HepG2 (cell line): ENCODE measurements around the gene STARD13. TPM values are rescaled to one million over a fixed set of nuclear protein-coding genes. Genes with fewer than 3 reads are reported as not detected.
A peak's percentile ranks its signal among the peaks of the same experiment; 100 is the strongest.

ENCODE experiments used
- CREM ChIP-seq, 2 experiments: sonication (generic) in 1 of 2; formaldehyde crosslinking in 1 of 2; IDR thresholded peaks; 2 replicates each; pipeline versions ENCODE4 v1.4.0 to v1.6.1; 2016 to 2020; ENCODE audit warnings: antibody characterized with exemption in 1 of 2, mild to moderate bottlenecking in 1 of 2, missing genetic modification reagents in 1 of 2
- DMTF1 ChIP-seq: sonication (generic); formaldehyde crosslinking; IDR thresholded peaks from 2 replicates; pipeline ENCODE4 v1.4.0; 2020; ENCODE audit warnings: mild to moderate bottlenecking, missing genetic modification reagents
- GATA4 ChIP-seq: sonication (generic); IDR thresholded peaks from 2 replicates; pipeline ENCODE4 v1.6.1; 2016; ENCODE audit warnings: antibody characterized with exemption, low read depth, borderline replicate concordance
- HNF1A ChIP-seq, 2 experiments: sonication (generic) in 1 of 2; formaldehyde crosslinking in 1 of 2; IDR thresholded peaks; 2 replicates each; pipeline versions ENCODE4 v1.4.0 to v1.6.1; 2016 to 2020; ENCODE audit warnings: borderline replicate concordance in 1 of 2, low read depth in 1 of 2, mild to moderate bottlenecking in 1 of 2, missing genetic modification reagents in 1 of 2
- IKZF4 ChIP-seq: sonication (generic); formaldehyde crosslinking; IDR thresholded peaks from 2 replicates; pipeline ENCODE4 v1.5.1; 2020; ENCODE audit warnings: borderline replicate concordance, mild to moderate bottlenecking, low read depth, missing genetic modification reagents; ENCODE audit errors: not compliant biosample characterization
- KAT7 ChIP-seq: IDR thresholded peaks from 2 replicates; pipeline ENCODE4 v1.6.1; 2018; ENCODE audit warnings: borderline replicate concordance, missing compliant biosample characterization
- LCORL ChIP-seq, 2 experiments: fragments of 450-650 bp in 1 of 2; sonication (generic) in 1 of 2; formaldehyde crosslinking in 1 of 2; IDR thresholded peaks; 2 replicates each; pipeline versions ENCODE4 v1.5.0 to v1.6.1; 2017 to 2020; ENCODE audit warnings: antibody characterized with exemption in 1 of 2, missing genetic modification reagents in 1 of 2
- SMAD3 ChIP-seq: sonication (generic); formaldehyde crosslinking; IDR thresholded peaks from 2 replicates; pipeline ENCODE4 v1.4.0; 2020; ENCODE audit warnings: missing genetic modification reagents
- THYN1 ChIP-seq: sonication (generic); formaldehyde crosslinking; IDR thresholded peaks from 2 replicates; pipeline ENCODE4 v1.8.1; 2023; ENCODE audit warnings: low read depth, mild to moderate bottlenecking, moderate library complexity, missing genetic modification reagents, borderline replicate concordance
- TRIM22 ChIP-seq: fragments of 450-650 bp; IDR thresholded peaks from 2 replicates; pipeline ENCODE4 v1.6.1; 2017
- ZXDC ChIP-seq: sonication (generic); formaldehyde crosslinking; IDR thresholded peaks from 2 replicates; pipeline ENCODE4 v1.5.0; 2020; ENCODE audit warnings: mild to moderate bottlenecking, missing genetic modification reagents
- polyA plus RNA-seq, 8 experiments: library from polyadenylated mRNA; depleted of rRNA in 3 of 8; stranded (reverse) in 7 of 8; unstranded in 1 of 8; fragments of >200 nt; fragmentation: Illumina TruSeq in 4 of 8; extraction: Trizol in 4 of 8; gene quantifications; 2 replicates each; pipeline versions ENCODE4 v1.2.1 to v1.2.3, GENCODE V29; 2011 to 2016; ENCODE audit warnings: low read depth in 4 of 8, missing spikeins in 1 of 8, mixed read lengths in 1 of 8; ENCODE audit not compliant: insufficient read depth in 1 of 8
- total RNA-seq, 5 experiments: library from RNA; depleted of rRNA; stranded (reverse); fragments of >200 nt; fragmentation: Illumina TruSeq; extraction: Trizol; gene quantifications; 2 replicates each; pipeline ENCODE4 v1.2.3, GENCODE V29; 2016; ENCODE audit warnings: low read depth in 1 of 5
- TF ChIP-seq, protein P1 (sequence below): sonication (generic); formaldehyde crosslinking; IDR thresholded peaks from 2 replicates; pipeline ENCODE4 v1.5.1; 2020; ENCODE audit warnings: mild to moderate bottlenecking, missing genetic modification reagents, moderate library complexity
- TF ChIP-seq, protein P2 (sequence below): sonication (generic); formaldehyde crosslinking; IDR thresholded peaks from 2 replicates; pipeline ENCODE4 v1.8.1; 2023; ENCODE audit warnings: mild to moderate bottlenecking, missing genetic modification reagents

Gene STARD13
- total and polyA plus RNA-seq, 2 of the 13 experiments (the other 11 are each of a cell fraction or from before 2014, with no cell fraction given): 12.8 to 14.3 TPM

DNA sequence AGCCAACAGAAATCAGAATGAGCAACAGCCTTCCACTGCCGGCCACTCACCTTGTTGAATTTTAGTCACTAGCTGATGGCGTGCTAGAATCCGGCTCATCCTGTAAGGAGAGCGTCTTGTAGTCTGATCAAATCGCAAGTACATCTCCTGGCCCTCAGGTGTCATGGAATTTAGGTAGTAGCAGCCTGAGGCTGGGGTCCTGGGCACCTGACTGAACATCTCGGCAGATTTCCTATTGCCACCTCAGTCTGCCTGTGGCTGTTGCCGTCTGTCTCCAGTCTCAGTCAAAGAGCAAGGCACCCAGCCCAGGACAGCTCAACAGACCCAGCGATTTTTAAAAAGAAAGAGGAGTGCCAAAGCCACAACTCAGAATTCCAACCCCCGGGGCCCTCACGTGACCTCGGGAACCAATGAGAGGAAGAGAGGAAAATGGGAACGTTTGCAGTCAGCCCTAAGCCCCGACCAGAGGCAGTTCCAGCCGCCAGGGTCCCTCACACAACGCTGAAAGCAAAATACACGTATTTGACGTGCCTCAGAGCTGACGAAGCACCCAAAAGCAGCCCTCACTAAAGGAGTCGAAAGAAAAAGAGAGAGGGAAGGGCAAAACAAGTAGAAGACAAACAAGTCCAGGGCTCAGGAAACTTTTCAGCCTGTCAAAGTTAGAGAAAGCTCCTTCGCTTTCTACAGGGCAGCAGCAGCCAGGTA lies at the start of gene STARD13 (continued):
- TF ChIP-seq, protein P1, sequence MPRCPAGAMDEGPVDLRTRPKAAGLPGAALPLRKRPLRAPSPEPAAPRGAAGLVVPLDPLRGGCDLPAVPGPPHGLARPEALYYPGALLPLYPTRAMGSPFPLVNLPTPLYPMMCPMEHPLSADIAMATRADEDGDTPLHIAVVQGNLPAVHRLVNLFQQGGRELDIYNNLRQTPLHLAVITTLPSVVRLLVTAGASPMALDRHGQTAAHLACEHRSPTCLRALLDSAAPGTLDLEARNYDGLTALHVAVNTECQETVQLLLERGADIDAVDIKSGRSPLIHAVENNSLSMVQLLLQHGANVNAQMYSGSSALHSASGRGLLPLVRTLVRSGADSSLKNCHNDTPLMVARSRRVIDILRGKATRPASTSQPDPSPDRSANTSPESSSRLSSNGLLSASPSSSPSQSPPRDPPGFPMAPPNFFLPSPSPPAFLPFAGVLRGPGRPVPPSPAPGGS (CRISPR knock-in tag): 0 out of 2 replicates have a peak, but pooled peaks have one; percentile 61
- TF ChIP-seq THYN1 (CRISPR knock-in tag) (no peak), ZXDC (CRISPR knock-in tag) (no peak), DMTF1 (CRISPR knock-in tag) (no peak), TRIM22 (no peak), KAT7 (CRISPR knock-in tag) (no peak), HNF1A (IDR thresholded peaks at IDR 0.05; ENCODE audit: low read depth) (no peak), HNF1A (CRISPR knock-in tag; IDR thresholded peaks at IDR 0.05; ENCODE audit: borderline replicate concordance) (no peak), LCORL (IDR thresholded peaks at IDR 0.05) (0 out of 2 replicates have a peak, but pooled peaks have one; percentile 18), LCORL (CRISPR knock-in tag; IDR thresholded peaks at IDR 0.05) (no peak), GATA4 (peak; percentile 74; the same call in 1 of the 2 replicates), IKZF4 (CRISPR knock-in tag) (no peak), CREM (IDR thresholded peaks at IDR 0.05) (peak; percentile 38; the same call in 1 of the 2 replicates), CREM (CRISPR knock-in tag; IDR thresholded peaks at IDR 0.05) (no peak), SMAD3 (CRISPR knock-in tag) (no peak)
- TF ChIP-seq, protein P2, sequence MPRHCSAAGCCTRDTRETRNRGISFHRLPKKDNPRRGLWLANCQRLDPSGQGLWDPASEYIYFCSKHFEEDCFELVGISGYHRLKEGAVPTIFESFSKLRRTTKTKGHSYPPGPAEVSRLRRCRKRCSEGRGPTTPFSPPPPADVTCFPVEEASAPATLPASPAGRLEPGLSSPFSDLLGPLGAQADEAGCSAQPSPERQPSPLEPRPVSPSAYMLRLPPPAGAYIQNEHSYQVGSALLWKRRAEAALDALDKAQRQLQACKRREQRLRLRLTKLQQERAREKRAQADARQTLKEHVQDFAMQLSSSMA (CRISPR knock-in tag): peak; percentile 69; the same call in 1 of the 2 replicates
